H9 (cell line): ENCODE data around the gene AP1S3. TPM values are rescaled to one million over a fixed set of nuclear protein-coding genes. Genes with fewer than 3 reads are reported as not detected.

Experiments
- DNase-seq: peaks from one replicate; pipeline ENCODE4 v3.0.0-alpha.2; 2017
- H2AFZ ChIP-seq: one replicate; pipeline ENCODE4 v1.6.1; 2013; ENCODE audit warnings: mild to moderate bottlenecking, low read length, control low read depth, moderate library complexity
- H2AK5ac ChIP-seq: 2 replicates; pipeline ENCODE4 v1.6.1; 2013; ENCODE audit warnings: low read length, control low read depth, mixed read lengths; ENCODE audit not compliant: insufficient read length
- H2BK120ac ChIP-seq: one replicate; pipeline ENCODE4 v1.6.1; 2013; ENCODE audit warnings: low read depth, mild to moderate bottlenecking, low read length, control low read depth, inconsistent platforms; ENCODE audit not compliant: poor library complexity, severe bottlenecking
- H2BK12ac ChIP-seq: 2 replicates; pipeline ENCODE4 v1.6.1; 2013; ENCODE audit warnings: low read length, control low read depth, mixed read lengths, low read depth; ENCODE audit not compliant: insufficient read length
- H2BK15ac ChIP-seq: 2 replicates; pipeline ENCODE4 v1.6.1; 2013; ENCODE audit warnings: low read depth, low read length, control low read depth
- H2BK20ac ChIP-seq: one replicate; pipeline ENCODE4 v1.6.1; 2013; ENCODE audit warnings: low read depth, mild to moderate bottlenecking, low read length, control low read depth, inconsistent platforms; ENCODE audit not compliant: poor library complexity, severe bottlenecking
- H2BK5ac ChIP-seq: 2 replicates; pipeline ENCODE4 v1.6.1; 2013; ENCODE audit warnings: low read length, control low read depth, mixed read lengths; ENCODE audit not compliant: insufficient read length
- H3K14ac ChIP-seq: 2 replicates; pipeline ENCODE4 v1.6.1; 2013; ENCODE audit warnings: low read length, control low read depth; ENCODE audit not compliant: insufficient read depth
- H3K18ac ChIP-seq: 2 replicates; pipeline ENCODE4 v1.6.1; 2013; ENCODE audit warnings: low read depth, mild to moderate bottlenecking, mixed read lengths, low read length, control low read depth; ENCODE audit not compliant: insufficient read length
- H3K23ac ChIP-seq: 2 replicates; pipeline ENCODE4 v1.6.1; 2013; ENCODE audit warnings: low read length, control low read depth, mixed read lengths, low read depth; ENCODE audit not compliant: insufficient read length
- H3K23me2 ChIP-seq: 2 replicates; pipeline ENCODE4 v1.6.1; 2013; ENCODE audit warnings: low read depth, mild to moderate bottlenecking, mixed read lengths, low read length, control low read depth; ENCODE audit not compliant: insufficient read length, poor library complexity, severe bottlenecking
- H3K27ac ChIP-seq: 2 replicates; pipeline ENCODE4 v1.5.1; 2013; ENCODE audit warnings: low read length, control low read depth, mixed read lengths, low read depth; ENCODE audit not compliant: insufficient read length
- H3K27me3 ChIP-seq: 2 replicates; pipeline ENCODE4 v1.6.1; 2013; ENCODE audit warnings: low read length, control low read depth, inconsistent platforms; ENCODE audit not compliant: insufficient read depth
- H3K4ac ChIP-seq: 2 replicates; pipeline ENCODE4 v1.6.1; 2013; ENCODE audit warnings: low read depth, mild to moderate bottlenecking, control low read depth, inconsistent platforms, low read length, moderate library complexity
- H3K4me1 ChIP-seq: 2 replicates; pipeline ENCODE4 v1.6.1; 2013; ENCODE audit warnings: low read length, control low read depth, inconsistent platforms; ENCODE audit not compliant: insufficient read depth
- H3K4me2 ChIP-seq: 2 replicates; pipeline ENCODE4 v1.6.1; 2013; ENCODE audit warnings: low read length, control low read depth, mixed read lengths; ENCODE audit not compliant: insufficient read length, insufficient read depth
- H3K56ac ChIP-seq: 2 replicates; pipeline ENCODE4 v1.6.1; 2013; ENCODE audit warnings: low read depth, mild to moderate bottlenecking, mixed read lengths, low read length, control low read depth; ENCODE audit not compliant: insufficient read length
- H3K79me1 ChIP-seq: 2 replicates; pipeline ENCODE4 v1.6.1; 2013; ENCODE audit warnings: low read depth, mild to moderate bottlenecking, moderate library complexity, low read length, control low read depth, inconsistent platforms; ENCODE audit not compliant: insufficient read depth, poor library complexity, severe bottlenecking
- H3K79me2 ChIP-seq: 2 replicates; pipeline ENCODE4 v1.6.1; 2013; ENCODE audit warnings: low read length, control low read depth, inconsistent platforms; ENCODE audit not compliant: insufficient read depth
- H3K9ac ChIP-seq: 2 replicates; pipeline ENCODE4 v1.6.1; 2013; ENCODE audit warnings: low read length, control low read depth, mixed read lengths; ENCODE audit not compliant: insufficient read length; ENCODE audit errors: extremely low read depth
- H3K9me3 ChIP-seq: one replicate; pipeline ENCODE4 v1.6.1; 2013; ENCODE audit warnings: low read depth, low read length, inconsistent platforms; ENCODE audit not compliant: control insufficient read depth
- H3T11ph ChIP-seq: one replicate; pipeline ENCODE4 v1.6.1; 2013; ENCODE audit warnings: mild to moderate bottlenecking, low read length, control low read depth, inconsistent platforms
- H4K20me1 ChIP-seq: one replicate; pipeline ENCODE4 v1.6.1; 2013; ENCODE audit not compliant: control insufficient read depth, insufficient read length, insufficient read depth
- H4K5ac ChIP-seq: 2 replicates; pipeline ENCODE4 v1.6.1; 2013; ENCODE audit warnings: low read depth, mild to moderate bottlenecking, mixed read lengths, low read length, control low read depth; ENCODE audit not compliant: insufficient read length
- H4K8ac ChIP-seq: replicated peaks from 2 replicates; pipeline ENCODE4 v1.6.1; 2013; ENCODE audit warnings: low read length, control low read depth, mixed read lengths, low read depth; ENCODE audit not compliant: insufficient read length
- H4K91ac ChIP-seq: 2 replicates; pipeline ENCODE4 v1.6.1; 2013; ENCODE audit warnings: low read depth, mild to moderate bottlenecking, moderate library complexity, mixed read lengths, low read length, control low read depth; ENCODE audit not compliant: insufficient read length
- H3K27ac Mint-ChIP-seq, 3 experiments: 2 replicates in 2 of 3; 3 replicates in 1 of 3; pipeline ENCODE4 v1.8.0; 2020 to 2021; ENCODE audit warnings: mixed read lengths in 3 of 3, mild to moderate bottlenecking in 1 of 3, moderate library complexity in 1 of 3
- H3K27me3 Mint-ChIP-seq: 2 replicates; pipeline ENCODE4 v1.8.0; 2021; ENCODE audit warnings: low read depth, mild to moderate bottlenecking, moderate library complexity, mixed read lengths
- H3K36me3 Mint-ChIP-seq, 3 experiments: 2 replicates in 2 of 3; 3 replicates in 1 of 3; pipeline ENCODE4 v1.8.0; 2020 to 2021; ENCODE audit warnings: low read depth in 3 of 3, mixed read lengths in 3 of 3; ENCODE audit not compliant: insufficient read depth in 1 of 3
- H3K4me1 Mint-ChIP-seq, 2 experiments: 2 replicates each; pipeline ENCODE4 v1.8.0; 2020; ENCODE audit warnings: mixed read lengths in 2 of 2
- H3K4me3 Mint-ChIP-seq, 2 experiments: 2 replicates in 1 of 2; 3 replicates in 1 of 2; pipeline ENCODE4 v1.8.0; 2020 to 2021; ENCODE audit warnings: mild to moderate bottlenecking in 2 of 2, mixed read lengths in 2 of 2, moderate library complexity in 1 of 2
- H3K9me3 Mint-ChIP-seq, 2 experiments: 2 replicates in 1 of 2; 3 replicates in 1 of 2; pipeline ENCODE4 v1.8.0; 2020; ENCODE audit warnings: mild to moderate bottlenecking in 2 of 2, mixed read lengths in 2 of 2, moderate library complexity in 1 of 2
- CTCF ChIP-seq: fragments of 200-600 bp; sonication (generic); conservative IDR thresholded peaks from 3 replicates; pipeline ENCODE4 v1.8.0; 2021; ENCODE audit warnings: antibody characterized with exemption, mild to moderate bottlenecking
- WGBS: extraction: QIAGEN DNeasy Blood & Tissue Kit; methylation state at CpG from one replicate; pipeline ENCODE4 v1.1.7; 2013; ENCODE audit warnings: missing lambda C conversion rate, low lambda C conversion rate, mixed read lengths; ENCODE audit not compliant: insufficient read length; ENCODE audit errors: extremely low coverage; 5-methylcytosine and 5-hydroxymethylcytosine counted together
- total RNA-seq: library from RNA; stranded (reverse); gene quantifications from 2 replicates; pipeline ENCODE4 v1.2.1, GENCODE V29; 2021

Gene AP1S3
- total RNA-seq, 1 experiment from 2014 or later = 8.7 TPM

GRCh38 chr2:223859070-223859469, 21.7 kb upstream of the AP1S3 start:
- Histone ChIP-seq H3T11ph (no peak overlapping the region), H3K27me3 (no peaks in the 10 kb centered on the region), H3K14ac (no peak overlapping the region), H3K18ac (no peak overlapping the region), H3K23me2 (no peaks in the 10 kb centered on the region), H3K9me3 (no peaks in the 10 kb centered on the region), H2BK120ac (no peak overlapping the region), H2BK12ac (no peak overlapping the region), H4K5ac (no peak overlapping the region), H4K91ac (no peak overlapping the region), H2BK15ac (no peak overlapping the region), H2BK20ac (no peak overlapping the region), H4K20me1 (no peaks in the 10 kb centered on the region), H3K4me2 (no peak overlapping the region), H2BK5ac (no peak overlapping the region), H3K4ac (no peak overlapping the region), H3K79me1 (no peaks in the 10 kb centered on the region), H2AFZ (no peak overlapping the region), H3K9ac (no peak overlapping the region), H3K27ac (no peak overlapping the region), H3K23ac (no peak overlapping the region), H3K79me2 (no peaks in the 10 kb centered on the region), H3K4me1 (no peaks in the 10 kb centered on the region), H4K8ac (no peak overlapping the region), H3K56ac (no peak overlapping the region), H2AK5ac (no peak overlapping the region)
- Mint-ChIP-seq H3K4me3 (no peak overlapping the region), H3K36me3 (no peaks in the 10 kb centered on the region; a peak in 1 of 7 replicates), H3K4me1 (peaks cover 5 to 6% of the 10 kb centered on the region in 2 experiments), H3K9me3 (no peaks in the 10 kb centered on the region), H3K27me3 (no peaks in the 10 kb centered on the region), H3K27ac (0 out of 7 replicates have a peak overlapping the region, but pooled peaks of 1 of the 3 experiments have one; percentile 71)
- DNase-seq = no peak
- no CpG with 5 or more reads among the region's 3 CpGs for WGBS
- no peak for TF ChIP-seq CTCF
